IMR-90 (cell line): ENCODE measurements around the gene ZNF862. TPM values are rescaled to one million over a fixed set of nuclear protein-coding genes. Genes with fewer than 3 reads are reported as not detected.

Source experiments
- ATAC-seq: fragments of 200-7000 bp; cut with Tn5 transposase; 2 replicates; pipeline ENCODE4 v1.9.1; 2020; ENCODE audit warnings: low read depth, mild to moderate bottlenecking, moderate library complexity
- BruUV-seq: library from RNA; stranded (reverse); fragments of 400-500 nt; replicated peaks from 2 replicates; lab custom pipeline; 2021; lab: Mats Ljungman, UMichigan
- CTCF ChIA-PET: fragments of 300-600 bp; formaldehyde crosslinking; extraction: SDS; loops from one replicate; lab custom pipeline; 2021; ENCODE audit warnings: antibody characterized with exemption; lab: Yijun Ruan, JAX
- POLR2A ChIA-PET: fragments of 300-600 bp; sonication (Branson Sonifier 250); formaldehyde crosslinking; loops from one replicate; lab custom pipeline; 2022; ENCODE audit warnings: antibody characterized with exemption; ENCODE audit not compliant: unreplicated experiment; lab: Charles Lee
- DNase-seq: peaks from one replicate; pipeline ENCODE4 v3.0.0; 2013
- H2AFZ ChIP-seq: replicated peaks from 2 replicates; pipeline ENCODE3; 2013; ENCODE audit warnings: low read length, mild to moderate bottlenecking; ENCODE audit not compliant: poor library complexity
- H2AK5ac ChIP-seq: 2 replicates; pipeline ENCODE4 v1.6.1; 2013; ENCODE audit warnings: low read depth, low read length, inconsistent platforms
- H2AK9ac ChIP-seq: replicated peaks from 2 replicates; pipeline ENCODE3; 2013; ENCODE audit warnings: mild to moderate bottlenecking, low read depth, low read length, moderate library complexity; ENCODE audit not compliant: poor library complexity
- H2BK120ac ChIP-seq: 2 replicates; pipeline ENCODE4 v1.6.1; 2013; ENCODE audit warnings: low read depth, low read length, inconsistent platforms
- H2BK15ac ChIP-seq: 3 replicates; pipeline ENCODE4 v1.6.1; 2013; ENCODE audit warnings: low read depth, low read length, inconsistent platforms
- H2BK20ac ChIP-seq: 2 replicates; pipeline ENCODE4 v1.6.1; 2013; ENCODE audit warnings: low read depth, mild to moderate bottlenecking, inconsistent platforms, low read length, moderate library complexity
- H2BK5ac ChIP-seq: 2 replicates; pipeline ENCODE4 v1.6.1; 2013; ENCODE audit warnings: mild to moderate bottlenecking, low read depth, low read length, inconsistent platforms; ENCODE audit not compliant: poor library complexity, severe bottlenecking
- H3K14ac ChIP-seq: replicated peaks from 2 replicates; pipeline ENCODE4 v1.6.1; 2013; ENCODE audit warnings: low read depth, low read length, inconsistent platforms
- H3K18ac ChIP-seq: 2 replicates; pipeline ENCODE4 v1.6.1; 2013; ENCODE audit warnings: low read depth, low read length, control low read depth
- H3K23ac ChIP-seq: 2 replicates; pipeline ENCODE4 v1.6.1; 2013; ENCODE audit warnings: low read depth, low read length, inconsistent platforms
- H3K27ac ChIP-seq: 2 replicates; pipeline ENCODE4 v1.5.1; 2013; ENCODE audit warnings: mild to moderate bottlenecking, control low read depth, low read length; ENCODE audit not compliant: insufficient read depth
- H3K27me3 ChIP-seq: 2 replicates; pipeline ENCODE4 v1.6.1; 2013; ENCODE audit warnings: low read length; ENCODE audit not compliant: control insufficient read depth, insufficient read depth
- H3K36me3 ChIP-seq: 2 replicates; pipeline ENCODE4 v1.6.1; 2013; ENCODE audit warnings: low read length, mixed read lengths; ENCODE audit not compliant: control insufficient read depth, insufficient read depth
- H3K4ac ChIP-seq: 2 replicates; pipeline ENCODE4 v1.6.1; 2013; ENCODE audit warnings: low read depth, low read length, inconsistent platforms
- H3K4me1 ChIP-seq: 2 replicates; pipeline ENCODE4 v1.6.1; 2013; ENCODE audit warnings: low read length, mixed read lengths; ENCODE audit not compliant: control insufficient read depth, insufficient read depth
- H3K4me2 ChIP-seq: 2 replicates; pipeline ENCODE4 v1.6.1; 2013; ENCODE audit warnings: low read depth, mild to moderate bottlenecking, control low read depth, low read length, moderate library complexity
- H3K4me3 ChIP-seq: 2 replicates; pipeline ENCODE4 v1.5.1; 2013; ENCODE audit warnings: low read depth, mild to moderate bottlenecking, control low read depth, low read length, moderate library complexity; ENCODE audit not compliant: insufficient read depth
- H3K56ac ChIP-seq: 2 replicates; pipeline ENCODE4 v1.6.1; 2013; ENCODE audit warnings: low read length, inconsistent platforms; ENCODE audit not compliant: insufficient read depth; ENCODE audit errors: extremely low read depth
- H3K79me1 ChIP-seq, 2 experiments: 2 replicates each; pipeline ENCODE4 v1.6.1; 2013; ENCODE audit warnings: low read length in 2 of 2, inconsistent platforms in 1 of 2, low read depth in 1 of 2
- H3K9ac ChIP-seq: 2 replicates; pipeline ENCODE4 v1.6.1; 2013; ENCODE audit warnings: low read depth, low read length, control low read depth
- H3K9me1 ChIP-seq: 2 replicates; pipeline ENCODE4 v1.6.1; 2013; ENCODE audit warnings: low read length, inconsistent platforms; ENCODE audit not compliant: insufficient read depth
- H3K9me3 ChIP-seq: 2 replicates; pipeline ENCODE4 v1.6.1; 2013; ENCODE audit warnings: low read length; ENCODE audit not compliant: control insufficient read depth, insufficient read depth
- H4K20me1 ChIP-seq: 2 replicates; pipeline ENCODE4 v1.6.1; 2013; ENCODE audit warnings: low read length, inconsistent platforms; ENCODE audit not compliant: insufficient read depth
- H4K5ac ChIP-seq: 2 replicates; pipeline ENCODE4 v1.6.1; 2013; ENCODE audit warnings: mild to moderate bottlenecking, low read depth, low read length, control low read depth
- H4K8ac ChIP-seq, 2 experiments: 2 replicates each; pipeline ENCODE4 v1.6.1; 2013; ENCODE audit warnings: low read depth in 2 of 2, low read length in 2 of 2, control low read depth in 1 of 2, inconsistent platforms in 1 of 2
- H4K91ac ChIP-seq: 2 replicates; pipeline ENCODE4 v1.6.1; 2013; ENCODE audit warnings: low read depth, low read length, inconsistent platforms; ENCODE audit not compliant: insufficient read depth
- CTCF ChIP-seq: conservative IDR thresholded peaks from 2 replicates; pipeline ENCODE4 v1.5.1; 2012; ENCODE audit warnings: mild to moderate bottlenecking, low read depth, low read length, improper control_type of control experiment
- ELK1 ChIP-seq: fragments of 150-350 bp; IDR thresholded peaks from 2 replicates; pipeline ENCODE4 v1.6.1; 2016; ENCODE audit warnings: low read depth, mild to moderate bottlenecking, low read length, moderate library complexity, borderline replicate concordance
- MAFK ChIP-seq: IDR thresholded peaks from 2 replicates; pipeline ENCODE4 v1.6.1; 2012; ENCODE audit warnings: low read depth, low read length, improper control_type of control experiment
- MAZ ChIP-seq: IDR thresholded peaks from 2 replicates; pipeline ENCODE4 v1.6.1; 2012; ENCODE audit warnings: low read depth, mild to moderate bottlenecking, low read length, improper control_type of control experiment, moderate library complexity, borderline replicate concordance
- NFE2L2 ChIP-seq: fragments of 150-350 bp; IDR thresholded peaks from 2 replicates; pipeline ENCODE4 v1.6.1; 2016; ENCODE audit warnings: low read depth, mild to moderate bottlenecking, low read length
- RAD21 ChIP-seq: IDR thresholded peaks from 2 replicates; pipeline ENCODE4 v1.6.1; 2012; ENCODE audit warnings: low read length, improper control_type of control experiment
- RCOR1 ChIP-seq: IDR thresholded peaks from 2 replicates; pipeline ENCODE4 v1.6.1; 2012; ENCODE audit warnings: mild to moderate bottlenecking, low read length, improper control_type of control experiment; ENCODE audit not compliant: insufficient replicate concordance
- RFX5 ChIP-seq: IDR thresholded peaks from 2 replicates; pipeline ENCODE4 v1.8.0; 2012; ENCODE audit warnings: low read depth, mild to moderate bottlenecking, low read length, moderate library complexity
- USF2 ChIP-seq: fragments of 150-350 bp; IDR thresholded peaks from 2 replicates; pipeline ENCODE4 v1.6.1; 2017; ENCODE audit warnings: mild to moderate bottlenecking, antibody characterized with exemption, low read length, low read depth
- WGBS, 2 experiments: methylation state at CpG; one replicate each; pipeline versions ENCODE4 v1.1.5 to v1.1.7; 2013; ENCODE audit warnings: missing lambda C conversion rate in 2 of 2; ENCODE audit not compliant: insufficient read length in 1 of 2; ENCODE audit errors: extremely low coverage in 2 of 2; 5-methylcytosine and 5-hydroxymethylcytosine counted together
- dilution Hi-C: fragments of 300-500 bp; cut with HindIII; formaldehyde crosslinking; loops from one replicate; pipeline ENCODE4 v1.14.3; 2018; ENCODE audit warnings: low sequenced_read_pairs; ENCODE audit not compliant: unreplicated experiment
- in situ Hi-C: fragments of 300-500 bp; cut with MboI; formaldehyde crosslinking; loops from 3 replicates; pipeline ENCODE4 v1.14.3; 2019; ENCODE audit warnings: low sequenced_read_pairs, inconsistent platforms, mixed read lengths
- intact Hi-C: fragments of 100-400 bp; cut with micrococcal nuclease; formaldehyde crosslinking; loops from 2 replicates; pipeline ENCODE4 v1.10.0; 2022
- polyA plus RNA-seq, 3 experiments: library from polyadenylated mRNA; depleted of rRNA; stranded (reverse); fragments of >200 nt; gene quantifications; 2 replicates each; pipeline ENCODE4 v1.2.3, GENCODE V29; 2012; ENCODE audit warnings: low replicate concordance in 1 of 3
- total RNA-seq: library from RNA; depleted of rRNA; stranded (reverse); fragments of >200 nt; gene quantifications from 2 replicates; pipeline ENCODE4 v1.2.3, GENCODE V29; 2012

Gene ZNF862
- total and polyA plus RNA-seq, 2 of the 4 experiments (the other 2 are of a cell fraction), result 5.9 to 10.8 TPM

GRCh38 chr7:149815661-149816266, 22.4 kb upstream of the ZNF862 start:
- BruUV-seq, result no TSS peak
- no peak overlapping the region for H2BK120ac ChIP-seq
- no peaks in the 10 kb centered on the region for H3K9me3 ChIP-seq
- no peak overlapping the region for H3K4me2 ChIP-seq
- H4K91ac ChIP-seq, result no peak overlapping the region
- H2AK9ac ChIP-seq, result peak overlapping the region; percentile 28
- H2BK15ac ChIP-seq, result no peak overlapping the region
- H3K36me3 ChIP-seq, result no peaks in the 10 kb centered on the region
- no peak overlapping the region for H2AFZ ChIP-seq
- H4K8ac ChIP-seq, result no peak overlapping the region
- CTCF ChIA-PET, result no interaction called here
- no peak for TF ChIP-seq MAFK
- TF ChIP-seq NFE2L2, result no peak
- TF ChIP-seq MAZ, result no peak
- no peak for TF ChIP-seq CTCF
- TF ChIP-seq USF2, result no peak
- no peak for TF ChIP-seq RCOR1
- TF ChIP-seq ELK1, result no peak
- no peak for TF ChIP-seq RAD21
- no peak for TF ChIP-seq RFX5
- no peaks in the 10 kb centered on the region for H4K20me1 ChIP-seq
- H3K4me3 ChIP-seq, result no peak overlapping the region
- no peak overlapping the region for H2AK5ac ChIP-seq
- H2BK20ac ChIP-seq, result no peak overlapping the region
- 59% methylated on average over 5 of the region's 16 CpGs; no CpG with 5 or more reads in 1 of the 2 experiments for WGBS, 2 experiments
- POLR2A ChIA-PET, result no interaction called here
- no peak overlapping the region for H3K23ac ChIP-seq
- in situ Hi-C loops, result no loop called here
- H3K27me3 ChIP-seq, result peaks cover 14% of the 10 kb centered on the region; the same call in 1 of the 2 replicates
- H3K4me1 ChIP-seq, result no peaks in the 10 kb centered on the region
- no peak for DNase-seq
- no peaks in the 10 kb centered on the region for H3K9me1 ChIP-seq
- no peak overlapping the region for H2BK5ac ChIP-seq
- H3K18ac ChIP-seq, result no peak overlapping the region
- dilution Hi-C loops, result no loop called here
- ATAC-seq, result no peak
- H3K14ac ChIP-seq, result no peak overlapping the region
- H4K5ac ChIP-seq, result no peak overlapping the region
- intact Hi-C loops, result no loop called here
- H3K27ac ChIP-seq, result no peak overlapping the region
- no peak overlapping the region for H3K4ac ChIP-seq
- no peaks in the 10 kb centered on the region for H3K79me1 ChIP-seq
- H3K9ac ChIP-seq, result no peak overlapping the region
- no peak overlapping the region for H3K56ac ChIP-seq
